Body of pancreas (tissue), 4 donors: Measurements from ENCODE around the gene POLR2I. TPM values are rescaled to one million over a fixed set of nuclear protein-coding genes. Genes with fewer than 3 reads are reported as not detected.
A peak's percentile ranks its signal among the peaks of the same experiment; 100 is the strongest.

Source experiments
- ATAC-seq: fragments of 150-250 bp; one replicate; pipeline ENCODE4 v1.9.1; 2016
- DNase-seq, 4 donors: peaks; one replicate each; pipeline ENCODE4 v3.0.0-alpha.2; 2019
- H3K27ac ChIP-seq, 4 donors: fragments of 200-600 bp; sonication (generic); 1 replicate in 3 of 4; 2 replicates in 1 of 4; pipeline versions ENCODE4 v1.5.1 to v1.6.1; 2016 to 2019; ENCODE audit warnings: mild to moderate bottlenecking in 1 of 4, mixed read lengths in 1 of 4, moderate library complexity in 1 of 4
- H3K27me3 ChIP-seq, 2 donors: fragments of 200-600 bp; sonication (generic); one replicate each; pipeline ENCODE4 v1.6.0; 2016; ENCODE audit warnings: mild to moderate bottlenecking in 1 of 2
- H3K36me3 ChIP-seq, 2 donors: fragments of 200-600 bp; sonication (generic); replicated peaks in 1 of 2; 2 replicates each; pipeline ENCODE4 v1.5.1; 2016; ENCODE audit warnings: low read depth in 2 of 2; ENCODE audit not compliant: insufficient read depth in 1 of 2
- H3K4me1 ChIP-seq: fragments of 200-600 bp; sonication (generic); one replicate; pipeline ENCODE4 v1.6.0; 2016
- H3K4me3 ChIP-seq, 2 donors: fragments of 200-600 bp; sonication (generic); 1 replicate in 1 of 2; 2 replicates in 1 of 2; pipeline ENCODE4 v1.5.1; 2016 to 2019
- H3K9me3 ChIP-seq, 3 donors: fragments of 200-600 bp; sonication (generic); 1 replicate in 2 of 3; 2 replicates in 1 of 3; pipeline ENCODE4 v1.5.1; 2016
- CTCF ChIP-seq, 7 experiments: fragments of 450-650 bp in 4 of 7; fragments of 200-600 bp in 3 of 7; sonication (generic) in 3 of 7; IDR thresholded peaks; one replicate each; pipeline ENCODE4 v1.5.1; 2016 to 2019; ENCODE audit warnings: antibody characterized with exemption in 7 of 7
- POLR2A ChIP-seq, 3 donors: fragments of 450-650 bp; IDR thresholded peaks; one replicate each; pipeline ENCODE4 v1.6.1; 2016; ENCODE audit warnings: antibody characterized with exemption in 3 of 3, mild to moderate bottlenecking in 2 of 3
- WGBS, 2 donors: methylation state at CpG; one replicate each; pipeline ENCODE4 v1.1.5; 2017; 5-methylcytosine and 5-hydroxymethylcytosine counted together
- intact Hi-C: fragments of 100-400 bp; cut with DNase I; formaldehyde crosslinking; loops from one replicate; pipeline ENCODE4 v1.15.1; 2023
- total RNA-seq, 2 donors: library from RNA; depleted of rRNA; stranded (reverse); fragments of >200 nt; gene quantifications; one replicate each; pipeline ENCODE4 v1.1.0, GENCODE V29; 2016

The POLR2I gene
- total RNA-seq, 2 donors from 2014 or later: 33.5 to 95.9 TPM

- H3K27me3 ChIP-seq: no peaks in the 10 kb centered on the region
- intact Hi-C loops: no loop called here
- H3K4me3 ChIP-seq: no peak overlapping the region
- no peaks in the 10 kb centered on the region for H3K9me3 ChIP-seq
- H3K36me3 ChIP-seq: peaks cover 19 to 35% of the 10 kb centered on the region in 2 donors
- H3K4me1 ChIP-seq: peaks cover 4% of the 10 kb centered on the region
- ATAC-seq (no peak), DNase-seq (peak in 1 of 4 donors; percentile 15)
- 84 to 86% methylated on average over 12 to 13 of the region's 13 CpGs for WGBS, 2 donors
- H3K27ac ChIP-seq: no peak overlapping the region
- TF ChIP-seq CTCF (IDR thresholded peaks at IDR 0.05): no peak
- TF ChIP-seq POLR2A (IDR thresholded peaks at IDR 0.05): no peak
Observed at GRCh38 chr19:36149673-36150406, 35.2 kb upstream of the POLR2I start.

- TF ChIP-seq POLR2A (IDR thresholded peaks at IDR 0.05) (no peak), CTCF (IDR thresholded peaks at IDR 0.05) (no peak)
- WGBS, 2 donors: 95 to 98% methylated on average over 6 of the region's 6 CpGs
- H3K36me3 ChIP-seq: peaks cover 15 to 42% of the 10 kb centered on the region in 2 donors
Observed at GRCh38 chr19:36144624-36145023, 29.9 kb upstream of the POLR2I start.

DNA sequence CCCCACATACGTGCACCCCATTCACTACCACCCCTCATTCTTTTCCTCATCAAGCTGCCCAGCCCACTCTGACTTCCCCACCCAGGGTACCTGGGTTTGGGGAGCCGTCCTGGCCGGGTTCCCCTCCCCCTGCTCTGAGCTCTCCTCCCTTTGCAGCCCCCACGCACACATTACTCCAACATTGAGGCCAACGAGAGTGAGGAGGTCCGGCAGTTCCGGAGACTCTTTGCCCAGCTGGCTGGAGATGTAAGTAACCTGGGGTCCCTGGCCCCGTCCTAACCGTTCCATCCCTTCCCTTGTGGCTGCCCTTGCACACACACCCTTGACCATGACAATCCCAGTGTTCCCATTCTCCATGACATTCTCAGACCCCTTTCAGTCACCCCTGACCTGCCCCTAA, 27.8 kb upstream of the POLR2I start:
- TF ChIP-seq POLR2A (IDR thresholded peaks at IDR 0.05) (no peak), CTCF (IDR thresholded peaks at IDR 0.05) (no peak)
- 93 to 96% methylated on average over 9 of the region's 9 CpGs for WGBS, 2 donors
- ATAC-seq: no peak
- Histone ChIP-seq H3K4me1 (peaks cover 24% of the 10 kb centered on the region), H3K4me3 (no peak overlapping the region), H3K36me3 (peaks cover 15 to 35% of the 10 kb centered on the region in 2 donors), H3K27me3 (no peaks in the 10 kb centered on the region), H3K27ac (no peak overlapping the region), H3K9me3 (no peaks in the 10 kb centered on the region)
- intact Hi-C loops: no loop called here
- no peak for DNase-seq

More at GRCh38 chr19:36144624-36145023, 29.9 kb upstream of the POLR2I start:
- Histone ChIP-seq H3K9me3 (no peaks in the 10 kb centered on the region), H3K4me3 (no peak overlapping the region), H3K27me3 (no peaks in the 10 kb centered on the region), H3K27ac (no peak overlapping the region), H3K4me1 (peaks cover 10% of the 10 kb centered on the region)
- intact Hi-C loops: no loop called here
- DNase-seq (no peak), ATAC-seq (no peak)

GRCh38 chr19:36142046-36142445, 27.4 kb upstream of the POLR2I start:
- Histone ChIP-seq H3K36me3 (peaks cover 15 to 32% of the 10 kb centered on the region in 2 donors), H3K4me3 (no peak overlapping the region), H3K4me1 (peaks cover 28% of the 10 kb centered on the region), H3K9me3 (no peaks in the 10 kb centered on the region), H3K27me3 (no peaks in the 10 kb centered on the region), H3K27ac (no peak overlapping the region)
- intact Hi-C loops: no loop called here
- TF ChIP-seq CTCF (IDR thresholded peaks at IDR 0.05): no peak
- no peak for TF ChIP-seq POLR2A (IDR thresholded peaks at IDR 0.05)
- no peak for ATAC-seq
- 93 to 95% methylated on average over 14 of the region's 14 CpGs for WGBS, 2 donors
- DNase-seq: no peak
